ENCODE measurements around the gene GCNA. TPM values are rescaled to one million over a fixed set of nuclear protein-coding genes. Genes with fewer than 3 reads are reported as not detected.

GCNA gene
- total and polyA plus RNA-seq, 2 of the 13 experiments (the other 11 are each of a cell fraction or from before 2014, with no cell fraction given), result 0.38 to 0.66 TPM

DNA sequence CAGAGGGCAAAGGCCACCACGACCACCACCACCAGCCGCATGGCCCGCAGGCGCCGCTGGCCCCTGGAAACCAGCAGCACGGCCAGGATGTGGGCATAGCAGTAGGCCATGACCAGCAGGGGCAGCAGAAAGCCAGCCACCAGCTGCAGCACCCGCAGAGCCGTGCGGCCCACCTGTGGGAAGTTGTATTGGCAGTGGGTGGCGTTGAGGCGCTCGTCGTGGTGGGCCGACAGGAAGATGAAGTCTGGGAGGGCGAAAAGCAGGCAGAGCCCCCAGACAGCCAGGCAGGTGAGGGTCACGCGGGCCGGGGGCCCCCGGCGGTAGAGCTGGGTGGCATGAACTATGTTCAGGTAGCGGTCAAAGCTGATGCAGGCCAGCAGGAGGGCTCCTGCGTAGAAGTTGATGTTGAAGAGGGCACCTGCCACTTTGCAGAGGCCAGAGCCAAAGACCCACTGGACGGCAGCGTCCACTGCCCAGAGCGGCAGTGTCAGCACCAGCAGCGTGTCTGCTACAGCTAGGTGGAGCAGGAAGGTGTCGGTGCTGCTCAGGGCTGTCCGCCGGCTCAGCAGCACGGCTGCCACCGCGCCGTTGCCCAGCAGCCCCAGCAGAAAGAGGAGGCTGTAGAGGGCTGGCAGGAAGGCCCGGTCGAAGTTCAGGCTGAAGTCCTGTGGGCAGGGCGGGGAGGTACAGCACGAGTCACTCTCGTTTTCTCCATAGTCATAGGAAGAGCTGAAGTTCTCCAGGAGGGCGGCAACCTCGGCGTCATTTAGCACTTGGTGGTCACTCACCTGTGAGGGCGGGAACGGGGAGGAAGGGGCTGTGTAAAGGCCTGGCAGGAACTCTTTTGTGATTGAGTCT is 38.7 kb downstream of the GCNA start (continued):
- TF ChIP-seq ZNF280D (CRISPR knock-in tag; IDR thresholded peaks at IDR 0.05) (no peak), CSRNP2 (CRISPR knock-in tag; conservative IDR thresholded peaks at IDR 0.05; ENCODE audit: low read depth) (no peak), NONO (IDR thresholded peaks at IDR 0.05) (no peak), NONO (CRISPR knock-in tag; conservative IDR thresholded peaks at IDR 0.05) (0 out of 2 replicates have a peak, but pooled peaks have one; percentile 20), ZNF780A (CRISPR knock-in tag; IDR thresholded peaks at IDR 0.05) (no peak), ZNF737 (CRISPR knock-in tag; IDR thresholded peaks at IDR 0.05; ENCODE audit: borderline replicate concordance) (no peak), ZBTB33 (CRISPR knock-in tag; IDR thresholded peaks at IDR 0.05) (peak; percentile 73), TBX2 (CRISPR knock-in tag; IDR thresholded peaks at IDR 0.05; ENCODE audit: borderline replicate concordance) (peak; percentile 23; the same call in 1 of the 2 replicates), NR2F2 (IDR thresholded peaks at IDR 0.05; ENCODE audit: borderline replicate concordance, low read depth) (no peak), GTF2F1 (IDR thresholded peaks at IDR 0.05; ENCODE audit: low read length) (no peak), ZFP36L1 (CRISPR knock-in tag; IDR thresholded peaks at IDR 0.05) (no peak), MAF1 (CRISPR knock-in tag; IDR thresholded peaks at IDR 0.05; ENCODE audit: borderline replicate concordance) (no peak), SATB2 (CRISPR knock-in tag; IDR thresholded peaks at IDR 0.05) (no peak), ZNF326 (CRISPR knock-in tag; IDR thresholded peaks at IDR 0.05; ENCODE audit: borderline replicate concordance) (no peak), NFIB (CRISPR knock-in tag; IDR thresholded peaks at IDR 0.05; ENCODE audit: borderline replicate concordance) (no peak), DNMT1 (CRISPR knock-in tag; IDR thresholded peaks at IDR 0.05) (0 out of 2 replicates have a peak, but pooled peaks have one; percentile 38)
- TF ChIP-seq, protein P1, sequence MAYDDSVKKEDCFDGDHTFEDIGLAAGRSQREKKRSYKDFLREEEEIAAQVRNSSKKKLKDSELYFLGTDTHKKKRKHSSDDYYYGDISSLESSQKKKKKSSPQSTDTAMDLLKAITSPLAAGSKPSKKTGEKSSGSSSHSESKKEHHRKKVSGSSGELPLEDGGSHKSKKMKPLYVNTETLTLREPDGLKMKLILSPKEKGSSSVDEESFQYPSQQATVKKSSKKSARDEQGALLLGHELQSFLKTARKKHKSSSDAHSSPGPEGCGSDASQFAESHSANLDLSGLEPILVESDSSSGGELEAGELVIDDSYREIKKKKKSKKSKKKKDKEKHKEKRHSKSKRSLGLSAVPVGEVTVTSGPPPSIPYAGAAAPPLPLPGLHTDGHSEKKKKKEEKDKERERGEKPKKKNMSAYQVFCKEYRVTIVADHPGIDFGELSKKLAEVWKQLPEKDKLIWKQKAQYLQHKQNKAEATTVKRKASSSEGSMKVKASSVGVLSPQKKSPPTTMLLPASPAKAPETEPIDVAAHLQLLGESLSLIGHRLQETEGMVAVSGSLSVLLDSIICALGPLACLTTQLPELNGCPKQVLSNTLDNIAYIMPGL (CRISPR knock-in tag; IDR thresholded peaks at IDR 0.05; ENCODE audit: borderline replicate concordance in 1 of 2, low read depth in 1 of 2), result 0 out of 4 replicates have a peak, but pooled peaks have one; percentile 22 to 28
- TF ChIP-seq, protein P2, sequence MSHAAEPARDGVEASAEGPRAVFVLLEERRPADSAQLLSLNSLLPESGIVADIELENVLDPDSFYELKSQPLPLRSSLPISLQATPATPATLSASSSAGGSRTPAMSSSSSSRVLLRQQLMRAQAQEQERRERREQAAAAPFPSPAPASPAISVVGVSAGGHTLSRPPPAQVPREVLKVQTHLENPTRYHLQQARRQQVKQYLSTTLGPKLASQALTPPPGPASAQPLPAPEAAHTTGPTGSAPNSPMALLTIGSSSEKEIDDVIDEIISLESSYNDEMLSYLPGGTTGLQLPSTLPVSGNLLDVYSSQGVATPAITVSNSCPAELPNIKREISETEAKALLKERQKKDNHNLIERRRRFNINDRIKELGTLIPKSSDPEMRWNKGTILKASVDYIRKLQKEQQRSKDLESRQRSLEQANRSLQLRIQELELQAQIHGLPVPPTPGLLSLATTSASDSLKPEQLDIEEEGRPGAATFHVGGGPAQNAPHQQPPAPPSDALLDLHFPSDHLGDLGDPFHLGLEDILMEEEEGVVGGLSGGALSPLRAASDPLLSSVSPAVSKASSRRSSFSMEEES (CRISPR knock-in tag; IDR thresholded peaks at IDR 0.05), result no peak
